GM10248 (cell line): ENCODE results near the gene ASB18.

Experiments used
- CTCF ChIA-PET: fragments of 300-600 bp; sonication (Branson Sonifier 250); formaldehyde crosslinking; extraction: SDS; loops from one replicate; lab custom pipeline; 2021; ENCODE audit warnings: antibody characterized with exemption; lab: Yijun Ruan, JAX
- POLR2A ChIA-PET: fragments of 350-650 bp; sonication (Branson Sonifier 250); formaldehyde crosslinking; extraction: SDS; loops from one replicate; lab custom pipeline; 2020; ENCODE audit warnings: antibody characterized with exemption; lab: Yijun Ruan, JAX
- DNase-seq: peaks from one replicate; pipeline ENCODE4 v3.0.0; 2012; ENCODE audit errors: extremely low spot score
- CTCF ChIP-seq: IDR thresholded peaks from 2 replicates; pipeline ENCODE4 v1.5.1; 2012; ENCODE audit warnings: mild to moderate bottlenecking, low read depth; ENCODE audit errors: extremely low read depth, missing control alignments, control extremely low read depth

ASB18 gene

GRCh38 chr2:236159778-236160170, 104.4 kb downstream of the ASB18 start:
- no peak for DNase-seq
- no peak for TF ChIP-seq CTCF
- ChIA-PET POLR2A (no interaction called here), CTCF (no interaction called here)

DNA sequence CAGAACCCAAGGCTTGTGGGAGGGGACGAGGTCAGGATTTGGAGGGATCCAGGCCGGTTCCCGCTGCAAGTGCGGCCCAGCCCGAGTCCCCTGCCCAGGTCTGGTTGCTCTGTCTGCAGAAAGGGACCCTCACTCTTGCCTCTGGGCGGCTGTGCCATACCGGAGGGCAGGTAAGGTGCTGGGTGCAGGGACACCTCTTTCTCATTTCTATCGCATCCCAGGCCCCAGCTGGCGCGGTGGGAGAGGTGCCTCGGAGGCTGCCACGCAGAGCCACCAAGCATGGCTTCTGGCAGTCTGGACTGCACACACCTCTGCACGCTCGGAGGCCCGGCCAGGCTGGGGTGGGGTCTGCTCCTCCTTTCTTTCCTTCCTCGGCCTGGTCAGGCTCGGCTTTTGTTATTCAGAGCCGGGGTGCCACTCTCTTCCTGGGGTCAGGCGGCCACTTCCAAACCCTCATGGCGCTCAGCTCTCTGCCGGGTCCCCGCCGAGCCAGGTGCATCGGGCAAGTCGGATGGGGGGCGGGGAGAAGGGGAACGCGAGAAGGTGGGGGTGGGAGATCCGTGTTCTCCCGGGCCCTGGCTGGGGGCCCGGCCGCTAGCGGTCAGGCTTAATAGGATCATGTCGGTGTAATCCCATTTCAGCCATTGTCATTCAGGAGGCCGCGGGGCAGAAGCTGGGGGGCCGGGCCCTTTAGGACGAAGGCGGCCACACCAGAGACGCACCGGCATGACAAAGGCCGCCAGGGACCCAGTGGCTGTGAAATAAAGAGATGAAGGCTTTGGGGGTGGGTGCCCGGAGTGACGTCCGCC, 105.0 kb downstream of the ASB18 start:
- TF ChIP-seq CTCF, result no peak
- POLR2A ChIA-PET, result no interaction called here
- CTCF ChIA-PET, result interaction anchor here (0.9 kb wide), 1 partner anchor 380 kb away, joined by 3 read pairs; no protein-coding TSS in a partner anchor
- DNase-seq, result no peak

GRCh38 chr2:236157815-236158498, 106.2 kb downstream of the ASB18 start:
- CTCF ChIA-PET, result interaction anchor here (0.9 kb wide), 1 partner anchor 379 kb away, joined by 3 read pairs; no protein-coding TSS in a partner anchor
- DNase-seq, result no peak
- POLR2A ChIA-PET, result no interaction called here
- TF ChIP-seq CTCF, result no peak

DNA sequence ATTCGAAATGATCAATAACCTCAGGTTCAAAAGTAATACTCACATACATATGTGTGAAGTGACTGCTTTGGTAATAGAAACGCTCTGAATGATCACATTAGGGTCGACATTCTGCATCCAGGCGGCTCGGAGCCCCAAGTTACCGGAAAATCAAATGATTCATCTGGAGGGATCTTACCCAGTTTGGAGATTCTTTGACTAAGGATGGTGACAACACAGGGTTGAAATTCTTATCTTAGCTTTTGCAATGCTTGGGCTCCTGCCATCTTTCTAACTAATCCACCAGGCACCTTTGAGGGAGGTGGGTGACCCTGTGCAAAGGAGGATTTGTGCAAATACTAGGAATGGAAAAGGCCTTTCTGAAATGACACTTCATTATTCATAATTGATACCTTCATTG, 106.8 kb downstream of the ASB18 start:
- TF ChIP-seq CTCF, result no peak
- ChIA-PET POLR2A (no interaction called here), CTCF (interaction anchor here (2.2 kb wide), 1 partner anchor 24 kb away, joined by 7 read pairs; no protein-coding TSS in a partner anchor)
- DNase-seq, result no peak

DNA sequence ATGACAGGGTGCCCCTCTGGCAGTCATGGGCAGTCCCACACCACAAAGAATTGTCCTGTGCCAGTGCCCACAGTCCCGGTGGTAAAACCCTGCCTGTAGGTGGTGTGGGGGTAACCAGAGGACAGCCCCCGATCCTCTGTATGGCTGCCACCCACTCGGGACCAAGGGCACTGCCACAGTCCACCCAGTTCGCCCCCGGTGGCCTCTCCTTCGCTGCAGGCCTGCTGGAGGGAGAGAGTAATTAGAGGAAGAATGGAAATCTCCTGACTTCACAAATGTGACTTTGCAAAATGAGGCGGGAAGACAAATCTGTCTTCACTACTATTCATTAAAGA, 107.4 kb downstream of the ASB18 start:
- ChIA-PET CTCF (interaction anchor here (2.2 kb wide), 1 partner anchor 24 kb away, joined by 7 read pairs; no protein-coding TSS in a partner anchor), POLR2A (no interaction called here)
- no peak for TF ChIP-seq CTCF
- DNase-seq, result no peak

DNA sequence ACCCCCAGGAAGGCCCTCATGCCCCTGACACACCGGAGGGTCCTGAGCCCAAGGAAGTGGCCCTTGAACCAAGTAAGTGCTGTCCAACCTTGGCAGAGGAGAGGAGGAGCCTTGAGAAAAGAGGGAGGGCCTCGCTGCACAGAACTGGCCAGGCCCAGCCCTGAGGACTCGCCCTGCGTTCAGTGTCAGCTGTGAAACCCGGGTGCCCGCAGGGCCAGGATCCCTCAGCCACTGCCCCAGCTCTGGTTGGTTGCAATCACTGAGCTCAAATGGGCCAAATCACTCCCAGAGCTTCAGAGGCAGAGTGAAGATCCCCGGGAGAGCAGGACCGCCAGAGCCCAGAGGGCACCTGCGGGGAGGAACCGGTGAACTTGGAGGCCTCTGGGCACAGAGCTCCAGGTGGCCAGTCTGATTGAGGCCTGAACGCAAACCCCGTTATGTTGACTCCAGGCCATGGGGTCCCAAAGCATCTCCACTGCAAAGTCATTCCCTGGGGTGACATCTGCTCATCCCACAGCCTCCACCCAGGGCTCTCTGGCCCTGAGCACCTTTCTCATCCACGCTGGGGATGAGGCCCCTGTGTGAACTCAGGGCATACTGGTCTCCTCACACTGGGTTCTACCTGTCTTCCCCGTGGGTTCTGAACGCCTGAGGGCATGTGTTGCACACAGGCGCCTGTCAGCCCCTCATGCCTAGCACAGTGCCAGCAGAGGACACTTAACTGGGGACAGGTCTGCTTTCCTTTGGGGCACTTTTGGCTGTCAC, 107.9 kb downstream of the ASB18 start:
- DNase-seq, result no peak
- ChIA-PET POLR2A (no interaction called here), CTCF (interaction anchor here (2.2 kb wide), 1 partner anchor 25 kb away, joined by 7 read pairs; no protein-coding TSS in a partner anchor)
- no peak for TF ChIP-seq CTCF
